Upper lobe of left lung (tissue), 4 donors: ENCODE results near the gene FBXO3.

Experiments used
- POLR2A ChIP-seq, 4 donors: fragments of 450-650 bp; IDR thresholded peaks; one replicate each; pipeline ENCODE4 v1.5.1; 2016 to 2017; ENCODE audit warnings: antibody characterized with exemption in 4 of 4, mild to moderate bottlenecking in 2 of 4
- POLR2AphosphoS5 ChIP-seq, 2 donors: sonication (generic); formaldehyde crosslinking; IDR thresholded peaks; one replicate each; pipeline ENCODE4 v1.5.1; 2017; ENCODE audit warnings: antibody characterized with exemption in 2 of 2
- TF ChIP-seq, protein P1 (sequence below), 6 experiments: fragments of 450-650 bp in 4 of 6; fragments of 200-600 bp in 2 of 6; sonication (generic) in 2 of 6; IDR thresholded peaks; one replicate each; pipeline ENCODE4 v1.5.1; 2016 to 2019; ENCODE audit warnings: antibody characterized with exemption in 6 of 6

DNA sequence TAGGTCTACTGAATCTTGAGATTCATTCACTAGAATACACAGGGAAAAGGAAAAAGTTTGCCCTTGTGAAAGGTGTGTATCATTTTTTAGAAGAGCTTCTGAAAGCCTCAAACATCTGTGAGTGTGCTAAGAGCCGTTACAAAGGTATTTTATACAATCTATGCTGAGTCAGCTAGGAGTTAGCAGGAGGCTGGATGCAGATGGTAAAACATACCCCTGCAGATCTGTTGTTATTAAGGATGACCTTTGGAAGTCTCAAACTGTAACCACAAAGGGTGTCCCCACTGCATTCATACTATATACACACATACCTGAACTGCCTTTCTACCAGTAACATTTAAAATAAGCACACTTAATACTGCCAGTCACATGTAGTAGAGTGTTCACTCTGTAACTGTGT lies 65.3 kb downstream of the FBXO3 start:
- TF ChIP-seq, protein P1, sequence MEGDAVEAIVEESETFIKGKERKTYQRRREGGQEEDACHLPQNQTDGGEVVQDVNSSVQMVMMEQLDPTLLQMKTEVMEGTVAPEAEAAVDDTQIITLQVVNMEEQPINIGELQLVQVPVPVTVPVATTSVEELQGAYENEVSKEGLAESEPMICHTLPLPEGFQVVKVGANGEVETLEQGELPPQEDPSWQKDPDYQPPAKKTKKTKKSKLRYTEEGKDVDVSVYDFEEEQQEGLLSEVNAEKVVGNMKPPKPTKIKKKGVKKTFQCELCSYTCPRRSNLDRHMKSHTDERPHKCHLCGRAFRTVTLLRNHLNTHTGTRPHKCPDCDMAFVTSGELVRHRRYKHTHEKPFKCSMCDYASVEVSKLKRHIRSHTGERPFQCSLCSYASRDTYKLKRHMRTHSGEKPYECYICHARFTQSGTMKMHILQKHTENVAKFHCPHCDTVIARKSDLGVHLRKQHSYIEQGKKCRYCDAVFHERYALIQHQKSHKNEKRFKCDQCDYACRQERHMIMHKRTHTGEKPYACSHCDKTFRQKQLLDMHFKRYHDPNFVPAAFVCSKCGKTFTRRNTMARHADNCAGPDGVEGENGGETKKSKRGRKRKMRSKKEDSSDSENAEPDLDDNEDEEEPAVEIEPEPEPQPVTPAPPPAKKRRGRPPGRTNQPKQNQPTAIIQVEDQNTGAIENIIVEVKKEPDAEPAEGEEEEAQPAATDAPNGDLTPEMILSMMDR (IDR thresholded peaks at IDR 0.05), result no peak
- TF ChIP-seq POLR2AphosphoS5 (IDR thresholded peaks at IDR 0.05) (no peak), POLR2A (IDR thresholded peaks at IDR 0.05) (no peak)
